ENCODE measurements around the gene PPBP.
"Not testable (repeated sequence)": the region's sequence is repeated elsewhere in the genome, so short reads cannot be mapped to it uniquely, and the experiment has no call there.

The PPBP gene

DNA sequence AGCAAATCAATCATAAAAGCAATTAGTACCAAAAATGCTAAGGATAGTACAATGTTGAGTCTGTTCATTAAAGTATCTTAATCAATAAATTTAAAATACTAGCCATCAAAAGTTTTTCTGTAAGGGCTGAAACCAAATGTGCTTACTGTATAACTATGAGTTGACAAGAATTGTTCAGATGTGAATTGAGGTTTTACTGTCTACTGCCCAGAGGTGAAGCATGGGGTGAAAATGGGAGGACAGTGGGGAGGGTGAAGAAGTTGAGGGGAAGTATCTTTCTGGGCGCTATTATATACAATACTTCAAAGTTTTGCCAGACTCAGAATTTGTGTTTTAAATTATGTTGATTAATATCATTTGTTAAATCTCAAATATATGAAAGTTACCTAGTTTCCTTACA, 4.1 kb upstream of the PPBP start:
- Histone ChIP-seq H3K36me3 (ENCODE audit: control insufficient read depth in 1 of 2, insufficient read depth in 2 of 2, low read length in 2 of 2) (no peaks in the 10 kb centered on the region), H3K4me3 (ENCODE audit: low read depth in 1 of 2, low read length in 2 of 2) (no peak overlapping the region), H3K27ac (ENCODE audit: low read length) (no peak overlapping the region), H3K9me3 (ENCODE audit: control insufficient read depth in 1 of 2, low read length in 2 of 2) (no peaks in the 10 kb centered on the region), H3K4me1 (ENCODE audit: control insufficient read depth in 1 of 2, insufficient read depth in 2 of 2, low read length in 2 of 2) (no peaks in the 10 kb centered on the region), H3K27me3 (ENCODE audit: low read depth, low read length) (no peaks in the 10 kb centered on the region)

- no peak overlapping the region for H3K4me3 ChIP-seq (ENCODE audit: low read depth in 1 of 2, low read length in 2 of 2)
- H3K4me1 ChIP-seq (ENCODE audit: control insufficient read depth in 1 of 2, insufficient read depth in 2 of 2, low read length in 2 of 2) = no peaks in the 10 kb centered on the region
- no peaks in the 10 kb centered on the region for H3K9me3 ChIP-seq (ENCODE audit: control insufficient read depth in 1 of 2, low read length in 2 of 2)
- H3K36me3 ChIP-seq (ENCODE audit: control insufficient read depth in 1 of 2, insufficient read depth in 2 of 2, low read length in 2 of 2) = no peaks in the 10 kb centered on the region
- no peaks in the 10 kb centered on the region for H3K27me3 ChIP-seq (ENCODE audit: low read depth, low read length)
- H3K27ac ChIP-seq (ENCODE audit: low read length) = no peak overlapping the region
Observed at GRCh38 chr4:73991742-73992000, 3.7 kb upstream of the PPBP start.

- Histone ChIP-seq H3K4me1 (ENCODE audit: control insufficient read depth in 1 of 2, insufficient read depth in 2 of 2, low read length in 2 of 2) (no peaks in the 10 kb centered on the region), H3K4me3 (ENCODE audit: low read depth in 1 of 2, low read length in 2 of 2) (no peak overlapping the region)
Observed at GRCh38 chr4:73990988-73991741, 3.2 kb upstream of the PPBP start.

DNA sequence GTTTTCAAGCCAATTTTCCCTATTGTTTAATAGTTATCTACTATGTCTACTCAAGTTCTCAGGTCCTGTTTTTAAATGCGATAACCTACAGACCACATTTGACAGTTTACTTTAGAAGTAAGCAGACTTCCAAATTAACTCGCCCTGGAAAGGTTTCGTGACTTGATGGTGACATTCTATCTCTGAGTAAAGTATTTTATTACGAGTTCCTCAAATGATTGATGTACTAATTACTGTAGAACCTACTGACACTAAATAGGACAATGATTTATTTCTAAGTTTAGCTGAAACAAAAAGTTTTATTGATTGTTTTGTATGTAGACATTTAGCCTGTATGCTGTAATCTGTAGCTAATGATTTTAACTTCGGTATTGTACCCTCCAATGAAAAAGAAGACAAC, 1.9 kb upstream of the PPBP start:
- no peaks in the 10 kb centered on the region for H3K4me1 ChIP-seq (ENCODE audit: control insufficient read depth in 1 of 2, insufficient read depth in 2 of 2, low read length in 2 of 2)
- no peak overlapping the region for H3K27ac ChIP-seq (ENCODE audit: low read length)
- no peaks in the 10 kb centered on the region for H3K9me3 ChIP-seq (ENCODE audit: control insufficient read depth in 1 of 2, low read length in 2 of 2)
- H3K4me3 ChIP-seq (ENCODE audit: low read depth in 1 of 2, low read length in 2 of 2) = no peak overlapping the region
- no peaks in the 10 kb centered on the region for H3K36me3 ChIP-seq (ENCODE audit: control insufficient read depth in 1 of 2, insufficient read depth in 2 of 2, low read length in 2 of 2)
- H3K27me3 ChIP-seq (ENCODE audit: low read depth, low read length) = no peaks in the 10 kb centered on the region

More at GRCh38 chr4:73990988-73991741, 3.2 kb upstream of the PPBP start:
- H3K36me3 ChIP-seq (ENCODE audit: control insufficient read depth in 1 of 2, insufficient read depth in 2 of 2, low read length in 2 of 2) = no peaks in the 10 kb centered on the region
- H3K27me3 ChIP-seq (ENCODE audit: low read depth, low read length) = no peaks in the 10 kb centered on the region
- no peak overlapping the region for H3K27ac ChIP-seq (ENCODE audit: low read length)
- H3K9me3 ChIP-seq (ENCODE audit: control insufficient read depth in 1 of 2, low read length in 2 of 2) = no peaks in the 10 kb centered on the region

DNA sequence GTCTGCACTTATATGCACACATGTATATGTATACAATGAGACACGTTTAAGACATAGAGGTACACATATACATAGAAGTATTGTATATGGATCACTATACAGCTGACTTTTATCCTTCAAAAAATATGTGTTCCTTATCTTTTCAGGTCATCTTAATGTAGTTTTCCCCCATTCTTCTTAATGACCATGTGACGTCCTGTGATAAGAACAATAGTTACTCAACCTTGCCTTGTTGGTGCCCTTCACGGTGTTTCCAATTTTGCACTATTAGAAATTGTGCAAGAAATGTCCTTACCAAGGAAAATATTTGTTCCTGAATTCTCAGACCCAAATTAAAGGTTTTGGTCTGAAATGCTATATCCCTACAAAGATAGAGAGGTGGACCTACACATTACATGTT, 1.0 kb upstream of the PPBP start:
- Histone ChIP-seq H3K27ac (ENCODE audit: low read length) (no peak overlapping the region), H3K36me3 (ENCODE audit: control insufficient read depth in 1 of 2, insufficient read depth in 2 of 2, low read length in 2 of 2) (no peaks in the 10 kb centered on the region), H3K4me3 (ENCODE audit: low read depth in 1 of 2, low read length in 2 of 2) (no peak overlapping the region), H3K4me1 (ENCODE audit: control insufficient read depth in 1 of 2, insufficient read depth in 2 of 2, low read length in 2 of 2) (no peaks in the 10 kb centered on the region), H3K27me3 (ENCODE audit: low read depth, low read length) (no peaks in the 10 kb centered on the region), H3K9me3 (ENCODE audit: control insufficient read depth in 1 of 2, low read length in 2 of 2) (no peaks in the 10 kb centered on the region)

GRCh38 chr4:73985528-73985852, 2.5 kb downstream of the PPBP start:
- Histone ChIP-seq H3K27me3 (ENCODE audit: low read depth, low read length) (peaks cover 6% of the 10 kb centered on the region), H3K4me1 (ENCODE audit: control insufficient read depth in 1 of 2, insufficient read depth in 2 of 2, low read length in 2 of 2) (no peaks in the 10 kb centered on the region), H3K36me3 (ENCODE audit: control insufficient read depth in 1 of 2, insufficient read depth in 2 of 2, low read length in 2 of 2) (no peaks in the 10 kb centered on the region), H3K9me3 (ENCODE audit: control insufficient read depth in 1 of 2, low read length in 2 of 2) (no peaks in the 10 kb centered on the region), H3K27ac (ENCODE audit: low read length) (no peak overlapping the region), H3K4me3 (ENCODE audit: low read depth in 1 of 2, low read length in 2 of 2) (no peak overlapping the region)

DNA sequence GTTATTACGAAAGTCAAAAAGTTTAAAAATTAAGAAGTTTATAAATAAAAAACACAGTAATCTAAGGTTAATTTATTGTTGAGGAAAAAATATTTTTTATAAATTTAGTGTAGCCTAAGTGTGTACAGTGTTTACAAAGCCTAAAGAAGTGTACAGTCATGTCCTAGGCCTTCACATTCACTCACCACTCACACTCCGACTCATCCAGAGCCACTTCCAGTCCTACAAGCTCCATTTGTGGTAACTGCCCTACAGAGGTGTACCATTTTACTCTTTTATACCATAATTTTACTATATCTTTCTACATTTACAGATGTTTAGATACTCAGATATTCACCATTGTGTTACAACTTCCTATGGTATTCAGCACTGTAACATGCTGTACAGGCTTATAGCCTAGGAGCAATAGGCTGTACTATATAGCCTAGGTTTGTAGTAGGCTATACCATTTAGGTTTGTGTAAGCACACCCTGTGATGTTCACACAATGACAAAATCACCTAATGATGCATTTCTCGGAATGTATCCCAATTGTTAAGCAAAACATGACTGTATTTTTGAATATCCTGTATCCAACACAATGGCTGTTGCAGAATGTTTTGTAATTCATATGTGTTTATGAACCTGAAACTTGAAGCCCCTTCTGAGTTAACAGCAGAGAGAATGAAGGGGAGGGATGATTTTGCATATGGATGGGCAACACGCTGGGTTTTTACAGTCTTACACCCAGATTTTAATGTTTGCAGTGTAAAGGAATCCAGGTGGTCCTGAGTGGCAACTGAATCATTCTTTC, 3.1 kb downstream of the PPBP start:
- no peak overlapping the region for H3K4me3 ChIP-seq (ENCODE audit: low read depth in 1 of 2, low read length in 2 of 2)
- no peaks in the 10 kb centered on the region for H3K9me3 ChIP-seq (ENCODE audit: control insufficient read depth in 1 of 2, low read length in 2 of 2)
- H3K36me3 ChIP-seq (ENCODE audit: control insufficient read depth in 1 of 2, insufficient read depth in 2 of 2, low read length in 2 of 2) = no peaks in the 10 kb centered on the region
- H3K27ac ChIP-seq (ENCODE audit: low read length) = no peak overlapping the region
- H3K4me1 ChIP-seq (ENCODE audit: control insufficient read depth in 1 of 2, insufficient read depth in 2 of 2, low read length in 2 of 2) = no peaks in the 10 kb centered on the region
- H3K27me3 ChIP-seq (ENCODE audit: low read depth, low read length) = peaks cover 6% of the 10 kb centered on the region

DNA sequence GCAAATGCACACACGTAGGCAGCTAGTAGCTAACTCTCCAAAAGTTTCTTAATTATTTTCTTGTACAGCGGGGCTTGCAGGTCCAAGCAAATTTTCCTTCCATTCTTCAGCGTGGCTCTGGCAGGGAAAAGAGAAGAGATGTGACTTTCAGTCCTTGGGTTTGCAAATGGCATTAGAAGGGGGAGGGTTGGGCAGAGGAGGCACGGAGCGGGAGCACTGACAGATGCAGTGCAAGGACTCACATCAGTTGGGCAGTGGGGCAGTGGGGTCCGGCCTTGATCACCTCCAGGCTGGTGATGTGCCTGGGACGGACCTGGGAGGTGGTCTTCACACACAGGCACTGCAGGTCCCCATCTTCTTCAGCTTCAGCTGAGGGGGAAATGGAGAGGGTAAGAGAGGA, 6.8 kb downstream of the PPBP start:
- not testable (repeated sequence) for H3K27me3 ChIP-seq (ENCODE audit: low read depth, low read length); H3K9me3 ChIP-seq (ENCODE audit: control insufficient read depth in 1 of 2, low read length in 2 of 2); H3K4me3 ChIP-seq (ENCODE audit: low read depth in 1 of 2, low read length in 2 of 2); H3K4me1 ChIP-seq (ENCODE audit: control insufficient read depth in 1 of 2, insufficient read depth in 2 of 2, low read length in 2 of 2); H3K36me3 ChIP-seq (ENCODE audit: control insufficient read depth in 1 of 2, insufficient read depth in 2 of 2, low read length in 2 of 2); H3K27ac ChIP-seq (ENCODE audit: low read length)

- H3K4me1 ChIP-seq (ENCODE audit: control insufficient read depth in 1 of 2, insufficient read depth in 2 of 2, low read length in 2 of 2) = no peaks in the 10 kb centered on the region
Observed at GRCh38 chr4:73979407-73979957, 8.5 kb downstream of the PPBP start.

GRCh38 chr4:73978886-73979285, 9.1 kb downstream of the PPBP start:
- Histone ChIP-seq H3K27ac (ENCODE audit: low read length) (no peak overlapping the region), H3K27me3 (ENCODE audit: low read depth, low read length) (peaks cover 6% of the 10 kb centered on the region), H3K9me3 (ENCODE audit: control insufficient read depth in 1 of 2, low read length in 2 of 2) (peaks cover 0 to 9% of the 10 kb centered on the region in 2 donors), H3K4me1 (ENCODE audit: control insufficient read depth in 1 of 2, insufficient read depth in 2 of 2, low read length in 2 of 2) (no peaks in the 10 kb centered on the region), H3K4me3 (ENCODE audit: low read depth in 1 of 2, low read length in 2 of 2) (no peak overlapping the region), H3K36me3 (ENCODE audit: control insufficient read depth in 1 of 2, insufficient read depth in 2 of 2, low read length in 2 of 2) (no peaks in the 10 kb centered on the region)

More at GRCh38 chr4:73979407-73979957, 8.5 kb downstream of the PPBP start:
- Histone ChIP-seq H3K4me3 (ENCODE audit: low read depth in 1 of 2, low read length in 2 of 2) (no peak overlapping the region), H3K9me3 (ENCODE audit: control insufficient read depth in 1 of 2, low read length in 2 of 2) (peaks cover 0 to 9% of the 10 kb centered on the region in 2 donors), H3K36me3 (ENCODE audit: control insufficient read depth in 1 of 2, insufficient read depth in 2 of 2, low read length in 2 of 2) (no peaks in the 10 kb centered on the region), H3K27me3 (ENCODE audit: low read depth, low read length) (peaks cover 6% of the 10 kb centered on the region), H3K27ac (ENCODE audit: low read length) (no peak overlapping the region)

DNA sequence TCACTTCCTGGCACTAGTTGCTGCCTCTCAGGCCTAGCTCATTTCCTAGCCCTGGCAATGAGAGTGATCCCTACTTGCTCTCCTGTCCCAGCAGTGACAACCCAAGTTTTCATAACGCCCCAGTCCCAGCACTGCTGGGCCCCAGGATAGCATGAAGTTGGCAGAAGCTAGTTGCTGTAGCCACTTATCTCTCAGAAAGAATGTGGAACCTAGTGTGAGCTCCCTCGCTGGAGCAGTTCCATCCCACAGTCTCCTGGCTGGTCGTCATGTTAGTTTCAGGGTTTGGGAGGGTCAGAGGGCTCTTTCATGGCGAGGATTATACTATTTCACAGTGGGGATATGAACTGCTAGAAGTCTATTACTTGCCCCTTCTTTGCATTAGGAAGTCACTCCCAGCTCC, 11.3 kb downstream of the PPBP start:
- no peaks in the 10 kb centered on the region for H3K27me3 ChIP-seq (ENCODE audit: low read depth, low read length)
- no peak overlapping the region for H3K4me3 ChIP-seq (ENCODE audit: low read depth in 1 of 2, low read length in 2 of 2)
- H3K4me1 ChIP-seq (ENCODE audit: control insufficient read depth in 1 of 2, insufficient read depth in 2 of 2, low read length in 2 of 2) = no peaks in the 10 kb centered on the region
- H3K27ac ChIP-seq (ENCODE audit: low read length) = no peak overlapping the region
- no peaks in the 10 kb centered on the region for H3K36me3 ChIP-seq (ENCODE audit: control insufficient read depth in 1 of 2, insufficient read depth in 2 of 2, low read length in 2 of 2)
- H3K9me3 ChIP-seq (ENCODE audit: control insufficient read depth in 1 of 2, low read length in 2 of 2) = peaks cover 0 to 12% of the 10 kb centered on the region in 2 donors
